Activated CD8-positive, alpha-beta T cell treated with anti-CD3 and anti-CD28 coated beads for 36 hours (primary cell): Measurements from ENCODE around the gene SVEP1. TPM values are rescaled to one million over a fixed set of nuclear protein-coding genes. Genes with fewer than 3 reads are reported as not detected.

Experiments used
- ATAC-seq: fragments of 200-7000 bp; cut with Tn5 transposase; one replicate; pipeline ENCODE4 v1.10.0; 2021; ENCODE audit warnings: mild to moderate bottlenecking, moderate library complexity
- CTCF ChIA-PET: fragments of 350-600 bp; sonication (Branson Sonifier 250); formaldehyde crosslinking; loops from one replicate; lab custom pipeline; 2021; ENCODE audit warnings: antibody characterized with exemption; lab: Charles Lee
- POLR2A ChIA-PET: fragments of 350-600 bp; sonication (Branson Sonifier 250); formaldehyde crosslinking; loops from one replicate; lab custom pipeline; 2021; ENCODE audit warnings: antibody characterized with exemption; lab: Charles Lee
- DNase-seq: peaks from one replicate; pipeline ENCODE4 v3.0.0-alpha.2; 2020
- H3K27ac Mint-ChIP-seq: one replicate; pipeline ENCODE4 v1.8.0; 2021; ENCODE audit warnings: mild to moderate bottlenecking, mixed read lengths
- H3K27me3 Mint-ChIP-seq: one replicate; pipeline ENCODE4 v1.8.0; 2021; ENCODE audit warnings: mixed read lengths
- H3K36me3 Mint-ChIP-seq: one replicate; pipeline ENCODE4 v1.8.0; 2021; ENCODE audit warnings: low read depth, mixed read lengths
- H3K4me1 Mint-ChIP-seq: one replicate; pipeline ENCODE4 v1.8.0; 2021; ENCODE audit warnings: low read depth, mixed read lengths
- H3K4me3 Mint-ChIP-seq: one replicate; pipeline ENCODE4 v1.8.0; 2021; ENCODE audit warnings: mild to moderate bottlenecking, moderate library complexity, mixed read lengths
- H3K9me3 Mint-ChIP-seq: one replicate; pipeline ENCODE4 v1.8.0; 2021; ENCODE audit warnings: mixed read lengths
- intact Hi-C: fragments of 100-400 bp; cut with micrococcal nuclease; formaldehyde crosslinking; loops from one replicate; pipeline ENCODE4 v1.10.0; 2022
- total RNA-seq, 2 experiments: library from RNA; stranded (reverse); gene quantifications; one replicate each; pipeline ENCODE4 v1.2.3, GENCODE V29; 2021
- TF ChIP-seq, protein P1 (sequence below): fragments of 200-600 bp; IDR thresholded peaks from one replicate; pipeline ENCODE4 v1.8.0; 2022; ENCODE audit warnings: antibody characterized with exemption, mild to moderate bottlenecking

The SVEP1 gene
- total RNA-seq, 2 experiments from 2014 or later = not detected

DNA sequence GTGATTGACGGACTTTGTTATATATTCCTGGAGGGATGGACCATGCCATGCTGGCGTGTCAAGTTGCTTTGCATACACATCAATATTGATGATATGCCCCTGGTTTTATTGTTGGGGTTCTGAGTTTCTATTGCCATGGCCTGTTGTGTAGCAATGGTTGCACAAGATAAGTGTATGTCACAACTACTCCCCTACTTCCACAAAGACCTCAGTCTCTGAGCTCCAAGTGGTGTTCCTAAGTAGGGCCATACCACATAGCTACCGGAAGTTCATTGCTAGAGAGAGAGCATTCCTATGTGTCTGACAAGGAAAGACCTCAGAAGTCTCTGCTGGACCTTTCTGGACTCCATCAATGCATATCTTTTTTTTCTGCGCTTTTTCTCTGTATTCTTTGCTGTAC, 261.6 kb downstream of the SVEP1 start:
- intact Hi-C loops = no loop called here
- TF ChIP-seq, protein P1, sequence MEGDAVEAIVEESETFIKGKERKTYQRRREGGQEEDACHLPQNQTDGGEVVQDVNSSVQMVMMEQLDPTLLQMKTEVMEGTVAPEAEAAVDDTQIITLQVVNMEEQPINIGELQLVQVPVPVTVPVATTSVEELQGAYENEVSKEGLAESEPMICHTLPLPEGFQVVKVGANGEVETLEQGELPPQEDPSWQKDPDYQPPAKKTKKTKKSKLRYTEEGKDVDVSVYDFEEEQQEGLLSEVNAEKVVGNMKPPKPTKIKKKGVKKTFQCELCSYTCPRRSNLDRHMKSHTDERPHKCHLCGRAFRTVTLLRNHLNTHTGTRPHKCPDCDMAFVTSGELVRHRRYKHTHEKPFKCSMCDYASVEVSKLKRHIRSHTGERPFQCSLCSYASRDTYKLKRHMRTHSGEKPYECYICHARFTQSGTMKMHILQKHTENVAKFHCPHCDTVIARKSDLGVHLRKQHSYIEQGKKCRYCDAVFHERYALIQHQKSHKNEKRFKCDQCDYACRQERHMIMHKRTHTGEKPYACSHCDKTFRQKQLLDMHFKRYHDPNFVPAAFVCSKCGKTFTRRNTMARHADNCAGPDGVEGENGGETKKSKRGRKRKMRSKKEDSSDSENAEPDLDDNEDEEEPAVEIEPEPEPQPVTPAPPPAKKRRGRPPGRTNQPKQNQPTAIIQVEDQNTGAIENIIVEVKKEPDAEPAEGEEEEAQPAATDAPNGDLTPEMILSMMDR = no peak
- POLR2A ChIA-PET = no interaction called here
- Mint-ChIP-seq H3K36me3 (no peaks in the 10 kb centered on the region), H3K4me3 (no peak overlapping the region), H3K4me1 (peaks cover 8% of the 10 kb centered on the region), H3K9me3 (no peaks in the 10 kb centered on the region), H3K27me3 (peaks cover 2% of the 10 kb centered on the region), H3K27ac (no peak overlapping the region)
- no peak for ATAC-seq
- CTCF ChIA-PET = no interaction called here
- no peak for DNase-seq

DNA sequence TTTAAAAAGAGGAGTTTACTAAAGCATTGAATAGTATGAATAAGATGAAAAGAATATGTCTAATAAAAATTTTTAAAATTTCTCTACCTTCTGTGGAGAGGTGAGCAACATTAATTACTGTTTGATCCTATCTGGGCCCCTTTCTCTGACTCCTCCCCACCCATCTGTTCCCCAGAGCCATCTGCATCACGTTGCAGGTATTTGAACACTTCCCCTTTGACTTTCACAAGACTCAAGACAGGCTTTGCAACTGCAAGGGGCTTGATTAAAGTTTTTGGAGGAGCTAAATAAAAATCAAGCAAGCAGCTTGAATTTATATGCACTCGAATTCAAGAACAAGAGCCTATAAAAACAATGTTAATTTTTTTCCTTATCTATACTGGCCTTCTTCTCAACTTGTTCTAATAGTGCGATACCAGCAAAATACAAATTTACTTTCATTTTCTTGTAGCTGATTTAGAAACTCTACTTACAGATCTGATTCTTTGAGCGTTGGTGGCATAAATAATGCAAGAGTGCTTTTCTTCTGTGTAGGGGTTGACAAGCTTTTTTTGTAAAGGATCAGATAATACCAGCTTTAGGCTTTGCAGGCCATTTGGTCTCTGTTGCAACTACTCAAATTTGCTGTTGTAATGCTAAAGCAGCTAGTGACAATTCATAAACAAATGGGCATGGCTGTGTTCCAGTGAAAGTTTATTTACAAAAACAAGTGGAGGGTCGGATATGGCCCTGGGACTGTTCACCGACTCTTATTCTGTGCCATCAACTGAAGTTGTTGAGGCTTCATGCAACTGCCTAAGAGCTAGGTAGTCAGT, 263.1 kb downstream of the SVEP1 start:
- Mint-ChIP-seq H3K4me1 (peaks cover 8% of the 10 kb centered on the region), H3K4me3 (peak overlapping the region; percentile 9), H3K27me3 (peaks cover 2% of the 10 kb centered on the region), H3K9me3 (peaks cover 3% of the 10 kb centered on the region), H3K27ac (no peak overlapping the region), H3K36me3 (no peaks in the 10 kb centered on the region)
- no peak for DNase-seq
- no peak for ATAC-seq
- intact Hi-C loops = no loop called here
- CTCF ChIA-PET = no interaction called here
- POLR2A ChIA-PET = no interaction called here
- TF ChIP-seq, protein P1 = no peak

Other genes with a start within 250 kb of the SVEP1 start
- gene TXNDC8, start 241.9 kb downstream of the SVEP1 start, total RNA-seq = not detected
- gene MUSK, start 89.0 kb upstream of the SVEP1 start, total RNA-seq = not detected